ENCODE measurements around the gene CHTOP.

Gene CHTOP

GRCh38 chr1:153630384-153630783, 3.5 kb upstream of the CHTOP start:
- in situ Hi-C loops (cut with MboI; ENCODE audit: low pct_unique_long_range_greater_than_20kb, low sequenced_read_pairs, unreplicated experiment): no loop called here
- DNase-seq (ENCODE audit: low spot score): no peak
- TF ChIP-seq CTCF (IDR thresholded peaks at IDR 0.05; ENCODE audit: extremely low read depth, insufficient read depth, missing control alignments): no peak

GRCh38 chr1:153631047-153632022, 2.5 kb upstream of the CHTOP start:
- in situ Hi-C loops (cut with MboI; ENCODE audit: low pct_unique_long_range_greater_than_20kb, low sequenced_read_pairs, unreplicated experiment): no loop called here
- no peak for TF ChIP-seq CTCF (IDR thresholded peaks at IDR 0.05; ENCODE audit: extremely low read depth, insufficient read depth, missing control alignments)
- DNase-seq (ENCODE audit: low spot score): no peak

- no peak for DNase-seq (ENCODE audit: low spot score)
- in situ Hi-C loops (cut with MboI; ENCODE audit: low pct_unique_long_range_greater_than_20kb, low sequenced_read_pairs, unreplicated experiment): no loop called here
- no peak for TF ChIP-seq CTCF (IDR thresholded peaks at IDR 0.05; ENCODE audit: extremely low read depth, insufficient read depth, missing control alignments)
Observed at GRCh38 chr1:153633161-153633753, 609 bp upstream of the CHTOP start.

GRCh38 chr1:153635872-153636271, 2.0 kb downstream of the CHTOP start:
- DNase-seq (ENCODE audit: low spot score): no peak
- in situ Hi-C loops (cut with MboI; ENCODE audit: low pct_unique_long_range_greater_than_20kb, low sequenced_read_pairs, unreplicated experiment): no loop called here
- no peak for TF ChIP-seq CTCF (IDR thresholded peaks at IDR 0.05; ENCODE audit: extremely low read depth, insufficient read depth, missing control alignments)

- in situ Hi-C loops (cut with MboI; ENCODE audit: low pct_unique_long_range_greater_than_20kb, low sequenced_read_pairs, unreplicated experiment): no loop called here
- TF ChIP-seq CTCF (IDR thresholded peaks at IDR 0.05; ENCODE audit: extremely low read depth, insufficient read depth, missing control alignments): no peak
- DNase-seq (ENCODE audit: low spot score): no peak
Observed at GRCh38 chr1:153636312-153636711, 2.4 kb downstream of the CHTOP start.

GRCh38 chr1:153638261-153638660, 4.4 kb downstream of the CHTOP start:
- in situ Hi-C loops (cut with MboI; ENCODE audit: low pct_unique_long_range_greater_than_20kb, low sequenced_read_pairs, unreplicated experiment): no loop called here
- DNase-seq (ENCODE audit: low spot score): no peak
- TF ChIP-seq CTCF (IDR thresholded peaks at IDR 0.05; ENCODE audit: extremely low read depth, insufficient read depth, missing control alignments): no peak
